Esophagus (tissue), 2 donors: Measurements from ENCODE around the gene PPY. TPM values are rescaled to one million over a fixed set of nuclear protein-coding genes. Genes with fewer than 3 reads are reported as not detected.
"Not testable (repeated sequence)": the region's sequence is repeated elsewhere in the genome, so short reads cannot be mapped to it uniquely, and the experiment has no call there.

Experiments
- H3K27ac ChIP-seq, 2 donors: one replicate each; pipeline ENCODE4 v1.5.1; 2013; ENCODE audit warnings: low read depth in 2 of 2, mild to moderate bottlenecking in 2 of 2, inconsistent platforms in 1 of 2, low read length in 1 of 2, moderate library complexity in 1 of 2
- H3K27me3 ChIP-seq, 2 donors: one replicate each; pipeline ENCODE4 v1.6.1; 2013; ENCODE audit warnings: low read length in 2 of 2, control low read depth in 1 of 2, mild to moderate bottlenecking in 1 of 2; ENCODE audit not compliant: insufficient read depth in 2 of 2, control insufficient read depth in 1 of 2
- H3K36me3 ChIP-seq, 2 donors: one replicate each; pipeline ENCODE4 v1.6.1; 2013; ENCODE audit warnings: low read length in 1 of 2; ENCODE audit not compliant: control insufficient read depth in 2 of 2, insufficient read depth in 2 of 2
- H3K4me1 ChIP-seq, 2 donors: one replicate each; pipeline ENCODE4 v1.6.1; 2013; ENCODE audit warnings: low read length in 1 of 2; ENCODE audit not compliant: control insufficient read depth in 2 of 2, insufficient read depth in 2 of 2
- H3K4me3 ChIP-seq, 2 donors: one replicate each; pipeline ENCODE4 v1.5.1; 2013; ENCODE audit warnings: low read length in 2 of 2, mild to moderate bottlenecking in 2 of 2, low read depth in 1 of 2, moderate library complexity in 1 of 2
- H3K9me3 ChIP-seq, 2 donors: one replicate each; pipeline ENCODE4 v1.6.1; 2013; ENCODE audit warnings: mild to moderate bottlenecking in 2 of 2, low read depth in 1 of 2, low read length in 1 of 2, moderate library complexity in 1 of 2; ENCODE audit not compliant: control insufficient read depth in 2 of 2, insufficient read depth in 1 of 2
- WGBS, 2 donors: extraction: QIAGEN DNeasy Blood & Tissue Kit; methylation state at CpG; one replicate each; pipeline ENCODE4 v1.1.7; 2013; 5-methylcytosine and 5-hydroxymethylcytosine counted together
- polyA plus RNA-seq, 2 donors: library from polyadenylated mRNA; stranded (reverse); fragments of 200-250 nt; gene quantifications; one replicate each; pipeline ENCODE4 v1.2.3, GENCODE V29; 2013
- donor health status: healthy with polysubstance abuse.
- donor health status: Bipolar disorder and iron deficiency.

PPY gene
- polyA plus RNA-seq, 2 donors, result not detected

DNA sequence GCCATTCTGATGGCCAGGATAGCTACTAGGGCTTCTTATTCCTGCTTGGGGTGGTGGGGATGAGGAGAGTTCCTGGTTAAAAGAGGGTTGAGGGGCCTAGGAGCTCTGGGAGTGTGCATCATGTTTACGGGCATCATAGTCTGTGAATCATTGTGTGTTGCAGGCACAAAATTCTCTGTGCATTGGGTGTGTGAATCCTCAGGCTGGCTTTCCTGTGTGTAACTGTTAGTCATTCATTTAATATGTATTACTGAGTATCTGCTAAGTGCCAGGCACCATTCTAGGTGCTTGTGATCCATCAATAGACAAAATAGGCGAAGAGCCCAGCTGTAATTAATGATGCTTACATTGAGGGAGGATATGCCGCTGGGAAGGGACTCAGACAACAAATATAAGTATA, 5.8 kb downstream of the PPY start:
- Histone ChIP-seq H3K9me3 (no peaks in the 10 kb centered on the region), H3K27ac (no peak overlapping the region), H3K27me3 (peaks cover 0 to 3% of the 10 kb centered on the region in 2 donors), H3K36me3 (no peaks in the 10 kb centered on the region), H3K4me3 (no peak overlapping the region), H3K4me1 (peaks cover 4% of the 10 kb centered on the region in 2 donors)
- WGBS, 2 donors, result 79 to 91% methylated on average over 3 of the region's 3 CpGs

DNA sequence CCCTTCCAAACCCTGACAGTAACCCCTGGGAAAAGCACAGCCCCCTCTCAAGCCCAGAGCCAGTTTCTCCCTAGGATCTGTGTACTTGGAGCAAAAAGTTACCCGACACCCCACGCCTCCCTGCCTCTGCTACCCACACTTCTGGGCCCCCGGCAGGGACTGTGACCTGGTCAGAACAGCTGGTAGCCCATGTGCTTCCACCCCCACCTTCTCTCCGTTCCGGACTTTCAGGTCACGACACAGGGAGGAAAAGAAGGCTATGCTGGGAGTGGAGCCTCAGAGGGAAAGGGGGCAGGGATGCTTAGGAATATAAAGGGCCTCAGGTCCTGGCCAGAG, 6.4 kb downstream of the PPY start:
- H3K27ac ChIP-seq, result no peak overlapping the region
- H3K4me1 ChIP-seq, result peaks cover 4% of the 10 kb centered on the region in 2 donors
- 85 to 90% methylated on average over 6 of the region's 6 CpGs for WGBS, 2 donors
- H3K36me3 ChIP-seq, result no peaks in the 10 kb centered on the region
- H3K4me3 ChIP-seq, result no peak overlapping the region
- no peaks in the 10 kb centered on the region for H3K9me3 ChIP-seq
- H3K27me3 ChIP-seq, result peaks cover 0 to 3% of the 10 kb centered on the region in 2 donors

DNA sequence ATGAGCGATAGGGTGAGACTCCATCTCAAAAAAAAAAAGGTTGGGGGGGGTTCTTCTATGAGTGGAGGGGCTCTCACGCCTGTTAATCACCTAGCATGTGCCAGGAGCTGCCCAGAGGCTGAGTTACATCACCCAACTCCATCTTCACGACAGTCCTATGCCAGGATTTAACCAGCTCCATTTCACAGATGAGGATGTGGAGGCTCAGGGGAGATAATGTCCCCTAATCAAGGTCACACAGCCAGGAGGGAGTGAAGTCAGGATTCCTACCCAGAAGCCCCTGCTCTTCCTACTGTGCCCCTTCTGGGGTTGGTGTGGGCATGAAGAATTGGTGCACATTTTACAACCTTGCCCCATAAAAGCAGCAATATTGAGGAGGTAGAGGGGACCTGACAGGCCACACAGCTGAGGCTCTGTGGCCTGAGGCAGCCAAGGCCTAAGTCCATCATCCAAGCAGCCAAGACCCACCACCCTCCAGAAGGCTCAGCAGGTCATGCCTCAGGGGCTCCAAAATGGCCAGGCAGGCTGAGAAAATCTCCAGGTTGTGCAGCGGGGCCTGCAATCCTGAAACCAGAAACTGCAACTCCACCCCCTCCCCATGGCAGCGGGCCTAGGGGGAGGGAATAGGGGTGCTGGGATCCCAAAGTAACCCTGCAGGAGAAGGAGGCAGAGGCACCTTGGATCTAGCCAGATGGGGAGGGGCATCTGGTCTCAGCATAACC, 6.9 kb downstream of the PPY start:
- Histone ChIP-seq H3K4me3 (no peak overlapping the region), H3K27ac (no peak overlapping the region), H3K27me3 (peaks cover 0 to 3% of the 10 kb centered on the region in 2 donors), H3K9me3 (no peaks in the 10 kb centered on the region), H3K4me1 (peaks cover 4% of the 10 kb centered on the region in 2 donors), H3K36me3 (no peaks in the 10 kb centered on the region)
- WGBS, 2 donors, result 78 to 84% methylated on average over 5 of the region's 5 CpGs

DNA sequence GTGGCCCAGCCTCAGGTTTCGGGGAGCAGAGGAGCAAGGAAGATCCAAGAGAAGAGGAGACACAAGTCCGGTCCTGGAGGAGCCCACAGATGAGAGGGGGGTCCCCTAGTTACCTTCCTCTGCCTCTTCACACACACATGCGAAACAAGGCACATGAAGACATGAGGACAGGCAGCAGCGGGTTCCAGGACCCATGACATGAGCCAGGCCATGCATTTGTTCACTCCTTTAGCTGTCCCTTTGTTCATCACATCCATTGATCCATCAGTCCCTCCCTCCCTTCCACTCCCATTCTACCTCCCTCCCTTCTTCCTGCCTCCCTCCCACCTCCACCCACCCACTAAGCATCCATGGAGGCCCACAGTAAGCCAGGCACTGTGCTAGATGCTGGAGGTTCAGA, 9.4 kb downstream of the PPY start:
- peaks cover 0 to under 1% of the 10 kb centered on the region in 2 donors for H3K27me3 ChIP-seq
- H3K36me3 ChIP-seq, result no peaks in the 10 kb centered on the region
- H3K4me3 ChIP-seq, result no peak overlapping the region
- no peaks in the 10 kb centered on the region for H3K9me3 ChIP-seq
- peaks cover under 1% of the 10 kb centered on the region in 2 donors for H3K4me1 ChIP-seq
- WGBS, 2 donors, result 93 to 98% methylated on average over 4 of the region's 4 CpGs
- H3K27ac ChIP-seq, result no peak overlapping the region

DNA sequence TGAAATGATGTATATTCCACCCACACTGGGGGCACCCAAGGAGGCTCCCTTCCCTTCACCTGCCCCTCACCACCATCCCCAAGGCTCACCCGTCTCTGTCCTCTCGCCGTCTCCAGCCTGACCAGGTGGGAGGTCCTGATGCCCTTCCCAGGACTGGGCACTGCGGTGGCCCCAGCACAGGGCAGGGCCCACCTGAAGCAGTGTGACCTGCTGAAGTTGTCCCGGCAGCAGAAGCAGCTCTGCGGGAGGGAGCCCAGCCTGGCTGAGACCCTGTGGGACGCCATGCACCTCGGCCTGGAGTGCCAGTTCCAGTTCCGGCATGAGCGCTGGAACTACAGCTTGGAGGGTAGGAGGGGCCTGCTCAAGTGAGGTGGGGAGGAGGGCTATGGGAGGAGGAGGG, 9.9 kb downstream of the PPY start:
- no peak overlapping the region for H3K4me3 ChIP-seq
- no peak overlapping the region for H3K27ac ChIP-seq
- H3K27me3 ChIP-seq, result no peaks in the 10 kb centered on the region
- WGBS, 2 donors, result 90 to 97% methylated on average over 10 of the region's 10 CpGs
- no peaks in the 10 kb centered on the region for H3K9me3 ChIP-seq
- peaks cover 0 to 2% of the 10 kb centered on the region in 2 donors for H3K4me1 ChIP-seq
- no peaks in the 10 kb centered on the region for H3K36me3 ChIP-seq

DNA sequence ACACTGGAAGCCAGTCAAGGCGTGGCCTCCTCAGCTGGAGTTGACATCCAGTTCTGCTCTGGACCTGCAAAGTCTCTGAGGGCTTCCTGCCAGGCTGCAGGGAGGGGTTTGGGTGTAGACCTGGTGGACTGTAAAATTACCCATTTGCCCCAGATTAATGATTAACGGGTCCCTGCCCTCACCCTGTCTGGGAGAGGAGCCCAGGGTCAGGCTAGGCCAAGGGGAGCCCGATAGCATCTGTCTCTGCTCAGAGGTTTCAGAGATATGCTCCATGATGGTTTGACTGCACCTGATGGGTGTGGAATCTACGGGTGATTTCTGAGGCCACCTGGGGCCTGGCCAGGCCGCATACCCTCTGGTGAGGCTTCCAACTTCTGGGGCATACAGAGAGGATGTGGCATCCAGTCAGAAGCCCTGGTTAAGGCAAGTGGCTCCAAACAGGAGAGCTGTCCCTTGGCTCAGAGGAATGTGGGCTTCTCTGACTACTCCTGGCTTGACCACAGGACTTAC, 11.2 kb downstream of the PPY start:
- Histone ChIP-seq H3K36me3 (no peaks in the 10 kb centered on the region), H3K4me3 (no peak overlapping the region), H3K27ac (no peak overlapping the region), H3K27me3 (no peaks in the 10 kb centered on the region), H3K4me1 (peaks cover 4 to 6% of the 10 kb centered on the region in 2 donors), H3K9me3 (no peaks in the 10 kb centered on the region)
- WGBS, 2 donors, result 56 to 79% methylated on average over 5 of the region's 5 CpGs

DNA sequence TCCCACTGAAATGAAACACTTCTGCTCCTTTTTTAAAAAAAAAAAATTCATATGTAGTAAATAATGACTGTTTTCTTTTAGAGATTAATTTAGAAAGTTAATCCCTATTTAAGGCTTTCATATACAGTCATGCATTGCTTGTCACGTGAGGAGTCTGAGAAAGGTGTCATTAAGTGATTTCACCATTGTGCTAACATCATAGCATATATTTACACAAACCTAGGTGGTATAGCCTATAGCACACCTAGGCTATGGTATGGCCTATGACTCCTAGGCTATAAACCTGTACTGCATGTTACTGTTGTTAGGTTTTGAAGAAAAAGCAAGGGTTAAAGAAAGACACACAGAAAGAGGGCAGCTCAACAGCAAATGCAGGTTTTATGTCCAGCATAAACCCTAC, 13.7 kb downstream of the PPY start:
- H3K27ac ChIP-seq, result no peak overlapping the region
- H3K36me3 ChIP-seq, result no peaks in the 10 kb centered on the region
- WGBS, 2 donors, result 57 to 58% methylated on average over 1 of the region's 1 CpG
- no peaks in the 10 kb centered on the region for H3K27me3 ChIP-seq
- H3K4me1 ChIP-seq, result peaks cover 4 to 6% of the 10 kb centered on the region in 2 donors
- H3K9me3 ChIP-seq, result no peaks in the 10 kb centered on the region
- H3K4me3 ChIP-seq, result no peak overlapping the region

DNA sequence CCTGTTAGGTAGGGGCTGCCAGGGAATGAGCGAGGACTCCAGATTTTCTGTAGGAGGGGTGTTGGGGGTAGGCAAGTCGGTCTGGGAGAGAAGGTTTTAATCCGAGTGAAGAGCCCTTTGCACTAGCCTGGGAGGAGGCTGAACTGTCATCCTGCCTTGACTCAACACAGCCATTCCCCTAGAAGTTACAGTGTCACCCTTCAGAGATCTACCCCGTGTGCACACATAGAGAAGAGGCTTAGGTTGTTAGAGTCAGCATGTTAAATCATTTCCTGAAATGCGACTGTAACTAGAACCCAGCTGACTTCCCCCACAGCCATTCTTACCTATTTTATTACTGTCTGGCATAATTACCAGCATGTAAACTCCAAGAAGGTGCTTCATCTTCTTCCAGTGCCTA, 14.3 kb downstream of the PPY start:
- WGBS, 2 donors, result 36 to 45% methylated on average over 5 of the region's 5 CpGs
- not testable (repeated sequence) for H3K9me3 ChIP-seq

DNA sequence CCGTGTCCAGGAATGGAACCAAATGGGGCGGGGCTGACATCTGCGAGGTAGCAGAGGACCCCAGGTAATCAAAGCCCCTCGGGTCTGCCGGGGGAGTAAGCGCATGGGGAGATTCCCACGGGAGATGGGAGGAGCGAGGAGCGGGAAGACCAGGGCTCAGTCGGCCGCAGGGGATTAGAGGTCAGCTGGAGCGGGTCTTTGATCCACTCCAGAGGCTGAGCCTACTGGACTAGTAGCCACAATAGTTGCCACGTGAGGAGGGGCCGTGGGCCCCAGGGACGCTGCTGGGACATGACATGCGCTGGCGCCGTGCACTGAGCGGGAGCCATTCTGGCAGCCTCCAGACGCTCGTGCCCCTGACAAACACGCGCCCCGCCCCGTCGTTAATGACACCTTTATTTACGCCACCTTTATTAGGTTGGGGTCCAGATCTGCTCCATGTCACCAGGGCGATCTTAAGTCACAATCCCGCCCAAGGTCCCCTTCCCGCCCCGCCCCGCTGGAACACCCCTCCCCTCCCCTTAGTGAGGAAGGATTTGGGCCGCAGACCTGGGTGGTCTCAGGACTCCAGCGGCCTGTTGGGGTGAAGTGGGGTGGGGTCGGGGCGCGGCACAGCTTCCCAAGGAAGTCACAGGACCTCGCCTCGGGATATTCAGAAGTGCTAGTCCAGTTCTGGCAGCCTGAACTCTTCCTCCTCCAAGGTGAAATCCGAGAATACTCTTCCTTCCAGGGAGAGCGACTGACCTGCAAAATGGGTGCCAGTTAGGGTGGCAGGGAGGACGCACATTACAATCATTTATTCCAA, 15.0 kb downstream of the PPY start:
- WGBS, 2 donors, result 4 to 7% methylated on average over 42 of the region's 42 CpGs
- no peaks in the 10 kb centered on the region for H3K27me3 ChIP-seq
- no peak overlapping the region for H3K27ac ChIP-seq

More for the DNA sequence above, 14.3 kb downstream of the PPY start:
- not testable (repeated sequence) for H3K27me3 ChIP-seq, H3K36me3 ChIP-seq, H3K4me1 ChIP-seq, H3K4me3 ChIP-seq, H3K27ac ChIP-seq

More for the DNA sequence above, 15.0 kb downstream of the PPY start:
- no peaks in the 10 kb centered on the region for H3K36me3 ChIP-seq
- H3K4me1 ChIP-seq, result peaks cover 4 to 6% of the 10 kb centered on the region in 2 donors
- H3K4me3 ChIP-seq, result peak overlapping the region; percentile 18 to 32
- H3K9me3 ChIP-seq, result no peaks in the 10 kb centered on the region
